ENCODE results near the gene EPN1.

Gene EPN1

DNA sequence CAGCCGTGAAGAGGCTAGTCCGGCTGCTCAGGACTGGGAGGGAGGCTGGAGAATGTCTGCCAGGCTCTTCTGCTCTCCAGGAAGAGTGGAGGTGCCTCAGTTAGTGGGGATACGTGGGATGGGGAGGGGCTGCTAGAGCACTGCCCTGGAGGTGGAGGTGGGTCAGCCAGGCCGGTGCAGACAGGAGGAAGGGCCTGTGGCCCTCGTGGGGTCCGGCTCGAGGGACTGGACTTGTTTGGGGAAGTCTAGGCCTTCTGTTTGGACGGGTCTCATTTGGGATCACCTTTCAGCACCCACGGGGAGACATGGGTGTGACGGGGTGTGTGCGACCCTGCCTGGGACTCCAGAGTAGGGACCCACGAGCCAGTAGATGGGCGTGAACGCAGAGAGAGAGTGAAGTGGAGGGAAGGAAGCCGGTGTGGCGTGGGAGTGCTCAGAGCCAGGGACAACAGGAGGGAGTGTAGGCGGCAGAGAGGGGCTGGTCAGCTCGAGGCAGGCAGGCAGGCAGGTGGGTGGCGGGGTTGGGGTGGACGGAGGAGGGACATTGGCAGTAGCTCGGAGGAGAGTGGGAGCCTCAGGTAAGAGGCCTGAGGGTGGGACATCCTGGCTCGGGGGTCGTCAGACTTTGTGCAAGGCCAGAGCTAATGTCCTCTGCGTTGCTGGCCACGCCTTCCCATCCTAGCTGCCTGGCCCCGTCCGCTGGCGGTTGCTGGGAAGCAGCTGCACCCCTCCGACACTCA lies 11.5 kb downstream of the EPN1 start:
- Histone ChIP-seq H3K36me3 (replicated peaks) (peaks cover 47% of the 10 kb centered on the region), H3K27me3 (replicated peaks) (no peaks in the 10 kb centered on the region), H3K4me3 (ENCODE audit: low read depth, low read length) (no peak overlapping the region), H3K27ac (no peak overlapping the region)
- no peak for DNase-seq
- in situ Hi-C loops (cut with HindIII; ENCODE audit: low pct_ligation_motif_present, low sequenced_read_pairs): no loop called here
- TF ChIP-seq, protein P1, sequence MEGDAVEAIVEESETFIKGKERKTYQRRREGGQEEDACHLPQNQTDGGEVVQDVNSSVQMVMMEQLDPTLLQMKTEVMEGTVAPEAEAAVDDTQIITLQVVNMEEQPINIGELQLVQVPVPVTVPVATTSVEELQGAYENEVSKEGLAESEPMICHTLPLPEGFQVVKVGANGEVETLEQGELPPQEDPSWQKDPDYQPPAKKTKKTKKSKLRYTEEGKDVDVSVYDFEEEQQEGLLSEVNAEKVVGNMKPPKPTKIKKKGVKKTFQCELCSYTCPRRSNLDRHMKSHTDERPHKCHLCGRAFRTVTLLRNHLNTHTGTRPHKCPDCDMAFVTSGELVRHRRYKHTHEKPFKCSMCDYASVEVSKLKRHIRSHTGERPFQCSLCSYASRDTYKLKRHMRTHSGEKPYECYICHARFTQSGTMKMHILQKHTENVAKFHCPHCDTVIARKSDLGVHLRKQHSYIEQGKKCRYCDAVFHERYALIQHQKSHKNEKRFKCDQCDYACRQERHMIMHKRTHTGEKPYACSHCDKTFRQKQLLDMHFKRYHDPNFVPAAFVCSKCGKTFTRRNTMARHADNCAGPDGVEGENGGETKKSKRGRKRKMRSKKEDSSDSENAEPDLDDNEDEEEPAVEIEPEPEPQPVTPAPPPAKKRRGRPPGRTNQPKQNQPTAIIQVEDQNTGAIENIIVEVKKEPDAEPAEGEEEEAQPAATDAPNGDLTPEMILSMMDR (IDR thresholded peaks at IDR 0.05; ENCODE audit: low read depth, low read length, missing control alignments): no peak

- DNase-seq: no peak
- in situ Hi-C loops (cut with HindIII; ENCODE audit: low pct_ligation_motif_present, low sequenced_read_pairs): no loop called here
- H3K27ac ChIP-seq: no peak overlapping the region
- TF ChIP-seq, protein P1 (IDR thresholded peaks at IDR 0.05; ENCODE audit: low read depth, low read length, missing control alignments): no peak
- peaks cover 47% of the 10 kb centered on the region for H3K36me3 ChIP-seq (replicated peaks)
- H3K27me3 ChIP-seq (replicated peaks): no peaks in the 10 kb centered on the region
- no peak overlapping the region for H3K4me3 ChIP-seq (ENCODE audit: low read depth, low read length)
Observed at GRCh38 chr19:55687281-55688201, 12.5 kb downstream of the EPN1 start.

- H3K27me3 ChIP-seq (replicated peaks): no peaks in the 10 kb centered on the region
- no peak for DNase-seq
- no peak overlapping the region for H3K27ac ChIP-seq
- no peak overlapping the region for H3K4me3 ChIP-seq (ENCODE audit: low read depth, low read length)
- TF ChIP-seq, protein P1 (IDR thresholded peaks at IDR 0.05; ENCODE audit: low read depth, low read length, missing control alignments): no peak
- H3K36me3 ChIP-seq (replicated peaks): peaks cover 48% of the 10 kb centered on the region
- in situ Hi-C loops (cut with HindIII; ENCODE audit: low pct_ligation_motif_present, low sequenced_read_pairs): no loop called here
Observed at GRCh38 chr19:55688422-55689218, 13.6 kb downstream of the EPN1 start.

DNA sequence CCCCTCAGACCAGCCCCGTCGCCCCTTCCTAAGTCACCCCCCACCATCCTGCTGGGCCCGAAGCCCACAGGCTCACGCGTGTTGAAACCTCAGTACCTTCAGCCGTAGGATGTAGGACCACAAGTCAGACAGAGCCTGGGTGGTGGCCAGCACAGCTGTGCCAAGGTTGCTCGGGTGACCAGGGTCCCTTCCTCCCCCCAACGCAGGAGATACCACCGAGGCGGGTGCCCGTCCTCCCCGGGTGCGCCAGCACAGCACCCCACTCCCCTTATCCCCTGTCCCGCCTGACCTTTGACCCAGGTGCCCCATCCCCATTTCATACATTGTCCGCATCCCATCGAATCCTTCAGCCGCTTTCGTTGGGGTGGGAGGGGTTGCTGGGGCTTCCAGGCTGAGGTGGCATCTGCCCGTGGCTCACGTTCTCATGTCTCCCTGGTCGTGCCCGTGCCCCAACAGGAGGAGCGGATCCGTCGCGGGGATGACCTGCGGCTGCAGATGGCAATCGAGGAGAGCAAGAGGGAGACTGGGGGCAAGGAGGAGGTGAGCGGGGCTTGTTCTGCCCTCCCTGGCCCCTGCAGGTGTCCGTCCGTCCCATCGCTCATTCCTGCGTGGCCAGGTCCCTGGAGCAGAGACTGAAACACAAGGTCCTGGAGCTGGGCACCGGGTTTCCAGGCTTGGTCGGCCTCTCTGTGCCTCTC lies 14.5 kb downstream of the EPN1 start:
- peaks cover 48% of the 10 kb centered on the region for H3K36me3 ChIP-seq (replicated peaks)
- TF ChIP-seq, protein P1 (IDR thresholded peaks at IDR 0.05; ENCODE audit: low read depth, low read length, missing control alignments): no peak

GRCh38 chr19:55690109-55690768 lies 15.2 kb downstream of the EPN1 start:
- TF ChIP-seq, protein P1 (IDR thresholded peaks at IDR 0.05; ENCODE audit: low read depth, low read length, missing control alignments): no peak
- in situ Hi-C loops (cut with HindIII; ENCODE audit: low pct_ligation_motif_present, low sequenced_read_pairs): no loop called here
- H3K36me3 ChIP-seq (replicated peaks): peaks cover 52% of the 10 kb centered on the region
- no peaks in the 10 kb centered on the region for H3K27me3 ChIP-seq (replicated peaks)
- no peak overlapping the region for H3K27ac ChIP-seq
- no peak for DNase-seq
- no peak overlapping the region for H3K4me3 ChIP-seq (ENCODE audit: low read depth, low read length)

More for the DNA sequence above, 14.5 kb downstream of the EPN1 start:
- H3K27ac ChIP-seq: no peak overlapping the region
- H3K27me3 ChIP-seq (replicated peaks): no peaks in the 10 kb centered on the region
- in situ Hi-C loops (cut with HindIII; ENCODE audit: low pct_ligation_motif_present, low sequenced_read_pairs): no loop called here
- DNase-seq: no peak
- no peak overlapping the region for H3K4me3 ChIP-seq (ENCODE audit: low read depth, low read length)
